A549 (cell line): ENCODE measurements around the gene SH3RF1. TPM values are rescaled to one million over a fixed set of nuclear protein-coding genes. Genes with fewer than 3 reads are reported as not detected.

Experiments
- ATAC-seq, 2 experiments: fragments of 200-7000 bp in 1 of 2; fragments of >200 bp in 1 of 2; cut with Nextera tagmentation in 1 of 2; cut with Tn5 transposase in 1 of 2; 3 replicates each; pipeline versions ENCODE4 v1.8.0 to v1.9.1; 2018 to 2020; ENCODE audit warnings: mild to moderate bottlenecking in 1 of 2, moderate library complexity in 1 of 2
- CTCF ChIA-PET: fragments of 300-600 bp; sonication (Branson Sonifier 250); formaldehyde crosslinking; extraction: SDS; loops from one replicate; lab custom pipeline; 2021; ENCODE audit warnings: antibody characterized with exemption, inconsistent platforms; lab: Yijun Ruan, JAX
- POLR2A ChIA-PET: fragments of 350-600 bp; formaldehyde crosslinking; extraction: SDS; loops from one replicate; lab custom pipeline; 2021; ENCODE audit warnings: antibody characterized with exemption, inconsistent platforms; lab: Yijun Ruan, JAX
- DNase-seq, 2 experiments: peaks; one replicate each; pipeline versions ENCODE4 v3.0.0 to v3.0.0-alpha.2; 2011 to 2016; ENCODE audit warnings: low read depth in 1 of 2, low spot score in 1 of 2
- FAIRE-seq: peaks from 2 replicates; lab custom pipeline; 2011; peaks lifted over from hg19 to GRCh38; lab: Jason Lieb, UNC
- H3K27ac ChIP-seq, 2 experiments: fragments of >200 bp; sonication (Bioruptor Twin); formaldehyde crosslinking; 3 replicates each; pipeline ENCODE4 v1.5.1; 2016 to 2017
- H3K4me1 ChIP-seq: fragments of >200 bp; sonication (Bioruptor Twin); formaldehyde crosslinking; 3 replicates; pipeline ENCODE4 v1.6.1; 2016
- H3K4me2 ChIP-seq: fragments of >200 bp; sonication (Bioruptor Twin); formaldehyde crosslinking; 3 replicates; pipeline ENCODE4 v1.6.1; 2016
- H3K4me3 ChIP-seq: fragments of >200 bp; sonication (Bioruptor Twin); formaldehyde crosslinking; 3 replicates; pipeline ENCODE4 v1.5.1; 2016
- H3K9me3 ChIP-seq: fragments of >200 bp; sonication (Bioruptor Twin); formaldehyde crosslinking; 3 replicates; pipeline ENCODE4 v1.6.1; 2016
- BHLHE40 ChIP-seq: IDR thresholded peaks from 2 replicates; pipeline ENCODE4 v1.6.1; 2012; ENCODE audit warnings: low read depth, low read length, inconsistent platforms
- EP300 ChIP-seq, 2 experiments: fragments of >200 bp; sonication (Bioruptor Twin); formaldehyde crosslinking; IDR thresholded peaks; 2 replicates in 1 of 2; 3 replicates in 1 of 2; pipeline ENCODE4 v1.6.1; 2016 to 2017
- ESRRA ChIP-seq: fragments of 150-350 bp; IDR thresholded peaks from 2 replicates; pipeline ENCODE4 v1.6.1; 2014; ENCODE audit warnings: mild to moderate bottlenecking, low read length, borderline replicate concordance
- FOSL2 ChIP-seq, 2 experiments: fragments of 450-650 bp in 1 of 2; fragments of >200 bp in 1 of 2; sonication (Bioruptor Twin) in 1 of 2; formaldehyde crosslinking; IDR thresholded peaks; 2 replicates each; pipeline versions ENCODE4 v1.5.0 to v1.6.1; 2016 to 2020; ENCODE audit warnings: mild to moderate bottlenecking in 1 of 2, moderate library complexity in 1 of 2
- FOXS1 ChIP-seq: fragments of 250-450 bp; sonication (Bioruptor Pico); IDR thresholded peaks from 2 replicates; pipeline ENCODE4 v1.5.0; 2020; ENCODE audit warnings: mild to moderate bottlenecking, moderate library complexity
- GATA3 ChIP-seq: IDR thresholded peaks from 2 replicates; pipeline ENCODE4 v1.6.1; 2012; ENCODE audit warnings: borderline replicate concordance
- NFE2L2 ChIP-seq: fragments of 150-350 bp; conservative IDR thresholded peaks from 2 replicates; pipeline ENCODE4 v1.6.1; 2014; ENCODE audit warnings: low read length
- NR3C1 ChIP-seq: fragments of >200 bp; sonication (Bioruptor Twin); formaldehyde crosslinking; IDR thresholded peaks from 3 replicates; pipeline ENCODE4 v1.6.1; 2017
- POLR2A ChIP-seq: IDR thresholded peaks from 2 replicates; pipeline ENCODE4 v1.6.1; 2012; ENCODE audit warnings: mild to moderate bottlenecking, low read length
- POLR2AphosphoS2 ChIP-seq: conservative IDR thresholded peaks from 2 replicates; pipeline ENCODE4 v1.6.1; 2012; ENCODE audit warnings: low read length, improper control_type of control experiment, inconsistent platforms
- RAD21 ChIP-seq, 2 experiments: fragments of >200 bp in 1 of 2; sonication (Bioruptor Twin) in 1 of 2; formaldehyde crosslinking in 1 of 2; IDR thresholded peaks in 1 of 2; conservative IDR thresholded peaks in 1 of 2; 2 replicates in 1 of 2; 3 replicates in 1 of 2; pipeline ENCODE4 v1.6.1; 2012 to 2018; ENCODE audit warnings: inconsistent platforms in 1 of 2
- RCOR1 ChIP-seq: fragments of 150-350 bp; IDR thresholded peaks from 2 replicates; pipeline ENCODE4 v1.6.1; 2014; ENCODE audit warnings: antibody characterized with exemption, low read length, low read depth
- SMC3 ChIP-seq: fragments of >200 bp; sonication (Bioruptor Twin); formaldehyde crosslinking; IDR thresholded peaks from 3 replicates; pipeline ENCODE4 v1.6.1; 2018; ENCODE audit warnings: inconsistent platforms
- ZFP36 ChIP-seq: fragments of 450-650 bp; IDR thresholded peaks from 2 replicates; pipeline ENCODE4 v1.6.1; 2014; ENCODE audit warnings: borderline replicate concordance; ENCODE audit not compliant: partially characterized antibody
- WGBS: methylation state at CpG from one replicate; pipeline ENCODE4 v1.1.6; 2017; ENCODE audit errors: missing lambda C conversion rate; 5-methylcytosine and 5-hydroxymethylcytosine counted together
- polyA plus RNA-seq, 4 experiments: library from polyadenylated mRNA; depleted of rRNA in 3 of 4; stranded (reverse); fragments of >200 nt; fragmentation: RNase III in 1 of 4; extraction: RNeasy Plus Mini Kit Qiagen cat#74134 plus additional on column Dnase treatment in 1 of 4; gene quantifications; 2 replicates in 3 of 4; 3 replicates in 1 of 4; pipeline ENCODE4 v1.2.3, GENCODE V29; 2011 to 2017
- TF ChIP-seq, protein P1 (sequence below): fragments of 250-450 bp; sonication (Bioruptor Pico); IDR thresholded peaks from 2 replicates; pipeline ENCODE4 v1.5.0; 2020; ENCODE audit warnings: low read depth, mild to moderate bottlenecking, moderate library complexity
- TF ChIP-seq, protein P2 (sequence below): fragments of 450-650 bp; IDR thresholded peaks from 2 replicates; pipeline ENCODE4 v1.6.1; 2014; ENCODE audit warnings: antibody characterized with exemption
- TF ChIP-seq, protein P3 (sequence below): IDR thresholded peaks from 2 replicates; pipeline ENCODE4 v1.6.1; 2012
- TF ChIP-seq, protein P4 (sequence below): IDR thresholded peaks from 2 replicates; pipeline ENCODE4 v1.6.1; 2012; ENCODE audit warnings: low read depth, borderline replicate concordance
- TF ChIP-seq, protein P5 (sequence below): fragments of >200 bp; sonication (Bioruptor Twin); formaldehyde crosslinking; IDR thresholded peaks from 3 replicates; pipeline ENCODE4 v1.6.1; 2016
- TF ChIP-seq, protein P6 (sequence below): fragments of >200 bp; sonication (Bioruptor Twin); formaldehyde crosslinking; IDR thresholded peaks from 3 replicates; pipeline ENCODE4 v1.5.1; 2016
- TF ChIP-seq, protein P7 (sequence below): fragments of 150-350 bp; IDR thresholded peaks from 2 replicates; pipeline ENCODE4 v1.6.1; 2014; ENCODE audit warnings: low read depth, mild to moderate bottlenecking, low read length

Gene SH3RF1
- polyA plus RNA-seq, 2 of the 4 experiments (the other 2 are of a cell fraction): 8.0 to 15.1 TPM

DNA sequence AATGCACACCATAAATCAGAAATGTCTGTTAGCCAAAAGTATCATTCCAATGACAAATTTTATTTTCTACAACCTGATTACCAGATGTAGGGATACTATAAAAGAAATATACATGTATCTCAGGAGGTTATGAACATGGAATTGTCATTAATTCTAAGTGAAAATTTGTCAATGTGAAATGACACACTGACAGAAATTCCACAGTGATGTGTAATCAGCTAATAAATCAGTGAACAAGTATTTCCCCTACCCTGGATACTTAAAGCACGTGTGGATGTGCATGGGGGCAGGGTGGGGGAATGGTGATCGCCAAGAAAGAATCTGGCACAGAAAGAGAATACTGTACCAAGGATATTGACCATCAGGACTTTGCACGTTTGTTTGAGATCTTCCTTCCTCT is 123.6 kb downstream of the SH3RF1 start:
- no peak overlapping the region for H3K4me3 ChIP-seq
- peak overlapping the region; percentile 46; the same call in 2 of the 3 replicates for H3K4me2 ChIP-seq
- peak in 1 of 2 experiments; percentile 50; a peak in 1 of 6 replicates for ATAC-seq
- H3K4me1 ChIP-seq: peaks cover 37% of the 10 kb centered on the region
- H3K9me3 ChIP-seq: no peaks in the 10 kb centered on the region
- no peak overlapping the region for H3K27ac ChIP-seq
- peak in 1 of 2 experiments; percentile 7 for DNase-seq
- no peak for TF ChIP-seq SMC3
- no peak for TF ChIP-seq RAD21 (conservative IDR thresholded peaks at IDR 0.05 in 1 of 2, IDR thresholded peaks at IDR 0.05 in 1 of 2)
- no peak for TF ChIP-seq POLR2AphosphoS2
- 0 out of 2 replicates have a peak, but pooled peaks have one; percentile 25 for TF ChIP-seq BHLHE40
- TF ChIP-seq, protein P1, sequence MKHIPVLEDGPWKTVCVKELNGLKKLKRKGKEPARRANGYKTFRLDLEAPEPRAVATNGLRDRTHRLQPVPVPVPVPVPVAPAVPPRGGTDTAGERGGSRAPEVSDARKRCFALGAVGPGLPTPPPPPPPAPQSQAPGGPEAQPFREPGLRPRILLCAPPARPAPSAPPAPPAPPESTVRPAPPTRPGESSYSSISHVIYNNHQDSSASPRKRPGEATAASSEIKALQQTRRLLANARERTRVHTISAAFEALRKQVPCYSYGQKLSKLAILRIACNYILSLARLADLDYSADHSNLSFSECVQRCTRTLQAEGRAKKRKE: no peak
- TF ChIP-seq, protein P2, sequence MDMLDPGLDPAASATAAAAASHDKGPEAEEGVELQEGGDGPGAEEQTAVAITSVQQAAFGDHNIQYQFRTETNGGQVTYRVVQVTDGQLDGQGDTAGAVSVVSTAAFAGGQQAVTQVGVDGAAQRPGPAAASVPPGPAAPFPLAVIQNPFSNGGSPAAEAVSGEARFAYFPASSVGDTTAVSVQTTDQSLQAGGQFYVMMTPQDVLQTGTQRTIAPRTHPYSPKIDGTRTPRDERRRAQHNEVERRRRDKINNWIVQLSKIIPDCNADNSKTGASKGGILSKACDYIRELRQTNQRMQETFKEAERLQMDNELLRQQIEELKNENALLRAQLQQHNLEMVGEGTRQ: no peak
- TF ChIP-seq, protein P3, sequence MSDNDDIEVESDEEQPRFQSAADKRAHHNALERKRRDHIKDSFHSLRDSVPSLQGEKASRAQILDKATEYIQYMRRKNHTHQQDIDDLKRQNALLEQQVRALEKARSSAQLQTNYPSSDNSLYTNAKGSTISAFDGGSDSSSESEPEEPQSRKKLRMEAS: 0 out of 2 replicates have a peak, but pooled peaks have one; percentile 27
- TF ChIP-seq GATA3: no peak
- no peak for TF ChIP-seq EP300 (IDR thresholded peaks at IDR 0.05)
- TF ChIP-seq, protein P4, sequence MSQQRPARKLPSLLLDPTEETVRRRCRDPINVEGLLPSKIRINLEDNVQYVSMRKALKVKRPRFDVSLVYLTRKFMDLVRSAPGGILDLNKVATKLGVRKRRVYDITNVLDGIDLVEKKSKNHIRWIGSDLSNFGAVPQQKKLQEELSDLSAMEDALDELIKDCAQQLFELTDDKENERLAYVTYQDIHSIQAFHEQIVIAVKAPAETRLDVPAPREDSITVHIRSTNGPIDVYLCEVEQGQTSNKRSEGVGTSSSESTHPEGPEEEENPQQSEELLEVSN: no peak
- no peak for TF ChIP-seq FOXS1
- FAIRE-seq: no peak
- 8% methylated on average over 3 of the region's 3 CpGs for WGBS
- CTCF ChIA-PET: interaction anchor here (0.9 kb wide), 1 partner anchor 339 kb away, joined by 3 read pairs; no protein-coding TSS in a partner anchor
- POLR2A ChIA-PET: no interaction called here

DNA sequence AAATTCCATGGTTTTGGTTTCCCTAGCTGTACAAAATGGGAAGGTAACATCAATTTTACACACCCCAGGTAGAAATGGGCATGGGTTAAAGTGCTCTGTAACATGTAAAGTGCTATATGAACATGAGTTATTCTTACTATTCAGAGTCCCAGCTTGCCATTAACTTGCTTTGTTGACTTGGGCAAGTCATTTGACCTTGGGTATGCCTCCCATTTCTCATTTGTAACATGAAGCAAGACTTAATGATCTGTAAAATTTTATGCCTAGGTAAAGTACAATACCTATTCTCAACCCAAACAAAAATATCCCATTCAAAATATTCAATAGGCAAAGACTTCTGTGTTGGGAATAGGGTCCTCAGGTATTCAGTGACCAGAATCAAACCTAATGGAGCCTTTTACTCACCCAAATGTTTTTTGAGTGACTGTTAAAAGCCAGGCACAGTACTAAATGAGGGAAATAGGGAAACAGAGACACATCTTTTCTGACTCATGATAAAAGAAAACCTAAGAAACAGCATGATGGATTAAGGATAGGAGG is 126.6 kb downstream of the SH3RF1 start:
- Histone ChIP-seq H3K4me3 (no peak overlapping the region), H3K4me2 (no peak overlapping the region), H3K27ac (no peak overlapping the region), H3K4me1 (peaks cover 29% of the 10 kb centered on the region), H3K9me3 (no peaks in the 10 kb centered on the region)
- ChIA-PET POLR2A (no interaction called here), CTCF (no interaction called here)
- FAIRE-seq (no peak), DNase-seq (no peak), ATAC-seq (no peak)
- TF ChIP-seq, protein P1: no peak
- TF ChIP-seq, protein P5, sequence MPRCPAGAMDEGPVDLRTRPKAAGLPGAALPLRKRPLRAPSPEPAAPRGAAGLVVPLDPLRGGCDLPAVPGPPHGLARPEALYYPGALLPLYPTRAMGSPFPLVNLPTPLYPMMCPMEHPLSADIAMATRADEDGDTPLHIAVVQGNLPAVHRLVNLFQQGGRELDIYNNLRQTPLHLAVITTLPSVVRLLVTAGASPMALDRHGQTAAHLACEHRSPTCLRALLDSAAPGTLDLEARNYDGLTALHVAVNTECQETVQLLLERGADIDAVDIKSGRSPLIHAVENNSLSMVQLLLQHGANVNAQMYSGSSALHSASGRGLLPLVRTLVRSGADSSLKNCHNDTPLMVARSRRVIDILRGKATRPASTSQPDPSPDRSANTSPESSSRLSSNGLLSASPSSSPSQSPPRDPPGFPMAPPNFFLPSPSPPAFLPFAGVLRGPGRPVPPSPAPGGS: no peak
- no peak for TF ChIP-seq NR3C1
- TF ChIP-seq SMC3: no peak
- no peak for TF ChIP-seq FOSL2 (IDR thresholded peaks at IDR 0.05)
- TF ChIP-seq FOSL2 (CRISPR knock-in tag; IDR thresholded peaks at IDR 0.05): no peak
- no peak for TF ChIP-seq RCOR1
- TF ChIP-seq, protein P6, sequence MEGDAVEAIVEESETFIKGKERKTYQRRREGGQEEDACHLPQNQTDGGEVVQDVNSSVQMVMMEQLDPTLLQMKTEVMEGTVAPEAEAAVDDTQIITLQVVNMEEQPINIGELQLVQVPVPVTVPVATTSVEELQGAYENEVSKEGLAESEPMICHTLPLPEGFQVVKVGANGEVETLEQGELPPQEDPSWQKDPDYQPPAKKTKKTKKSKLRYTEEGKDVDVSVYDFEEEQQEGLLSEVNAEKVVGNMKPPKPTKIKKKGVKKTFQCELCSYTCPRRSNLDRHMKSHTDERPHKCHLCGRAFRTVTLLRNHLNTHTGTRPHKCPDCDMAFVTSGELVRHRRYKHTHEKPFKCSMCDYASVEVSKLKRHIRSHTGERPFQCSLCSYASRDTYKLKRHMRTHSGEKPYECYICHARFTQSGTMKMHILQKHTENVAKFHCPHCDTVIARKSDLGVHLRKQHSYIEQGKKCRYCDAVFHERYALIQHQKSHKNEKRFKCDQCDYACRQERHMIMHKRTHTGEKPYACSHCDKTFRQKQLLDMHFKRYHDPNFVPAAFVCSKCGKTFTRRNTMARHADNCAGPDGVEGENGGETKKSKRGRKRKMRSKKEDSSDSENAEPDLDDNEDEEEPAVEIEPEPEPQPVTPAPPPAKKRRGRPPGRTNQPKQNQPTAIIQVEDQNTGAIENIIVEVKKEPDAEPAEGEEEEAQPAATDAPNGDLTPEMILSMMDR: no peak
- no peak for TF ChIP-seq NFE2L2
- TF ChIP-seq ZFP36: no peak
- no peak for TF ChIP-seq EP300 (IDR thresholded peaks at IDR 0.05)
- no peak for TF ChIP-seq ESRRA
- TF ChIP-seq POLR2A: no peak
- TF ChIP-seq, protein P4: no peak
- TF ChIP-seq, protein P7, sequence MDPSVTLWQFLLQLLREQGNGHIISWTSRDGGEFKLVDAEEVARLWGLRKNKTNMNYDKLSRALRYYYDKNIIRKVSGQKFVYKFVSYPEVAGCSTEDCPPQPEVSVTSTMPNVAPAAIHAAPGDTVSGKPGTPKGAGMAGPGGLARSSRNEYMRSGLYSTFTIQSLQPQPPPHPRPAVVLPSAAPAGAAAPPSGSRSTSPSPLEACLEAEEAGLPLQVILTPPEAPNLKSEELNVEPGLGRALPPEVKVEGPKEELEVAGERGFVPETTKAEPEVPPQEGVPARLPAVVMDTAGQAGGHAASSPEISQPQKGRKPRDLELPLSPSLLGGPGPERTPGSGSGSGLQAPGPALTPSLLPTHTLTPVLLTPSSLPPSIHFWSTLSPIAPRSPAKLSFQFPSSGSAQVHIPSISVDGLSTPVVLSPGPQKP: no peak
